HG03196 (cell line): ENCODE measurements around the gene METRNL.
"Not testable (repeated sequence)": the region's sequence is repeated elsewhere in the genome, so short reads cannot be mapped to it uniquely, and the experiment has no call there.

Experiments used
- ATAC-seq: cut with Tn5 transposase; IDR thresholded peaks from one replicate; pipeline ENCODE4 v1.9.1; 2021; ENCODE audit not compliant: unreplicated experiment

Gene METRNL

DNA sequence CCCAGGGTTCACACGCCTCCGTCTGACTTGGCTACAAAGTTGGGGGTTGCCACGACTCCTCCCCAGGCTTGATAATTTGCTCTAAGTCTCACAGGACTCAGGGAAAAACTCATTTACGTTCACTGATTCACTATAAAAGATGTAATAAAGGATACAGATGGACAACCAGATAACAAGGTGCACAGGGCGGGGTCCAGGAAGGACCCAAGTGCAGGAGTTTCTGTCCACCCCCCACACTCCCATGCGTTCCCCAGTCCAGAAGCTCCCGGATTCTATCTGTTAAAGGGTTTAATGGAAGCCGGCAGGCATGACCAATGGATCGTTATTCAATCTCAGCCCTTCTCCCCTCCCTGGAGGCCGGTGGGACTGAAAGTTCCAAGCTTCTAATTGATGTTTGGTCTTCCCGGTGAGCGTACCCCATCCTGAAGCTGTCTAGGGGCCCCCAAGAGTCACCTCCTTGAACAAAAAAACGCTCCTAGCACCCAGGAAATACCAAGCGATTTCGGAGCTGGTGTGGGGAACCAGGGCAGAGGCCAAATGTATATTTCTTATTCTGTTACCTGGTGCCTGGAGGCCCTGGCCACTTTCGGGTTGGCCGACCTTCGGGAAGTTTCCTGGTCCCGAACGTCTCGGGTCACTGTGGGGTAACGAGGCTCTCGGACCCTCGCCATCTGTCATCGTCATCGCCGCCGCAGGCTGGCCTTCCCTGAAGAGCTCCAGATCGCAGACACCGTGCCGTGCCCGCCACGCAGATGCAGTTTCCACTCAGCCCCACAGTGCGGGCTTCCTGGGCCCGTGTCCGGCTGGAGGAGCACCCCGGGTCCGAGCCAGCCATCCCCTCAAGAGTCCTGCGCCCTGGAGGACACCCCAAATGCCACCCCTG lies 13.5 kb upstream of the METRNL start:
- ATAC-seq: no peak

GRCh38 chr17:83066543-83066890 lies 12.9 kb upstream of the METRNL start:
- ATAC-seq: not testable (repeated sequence)

DNA sequence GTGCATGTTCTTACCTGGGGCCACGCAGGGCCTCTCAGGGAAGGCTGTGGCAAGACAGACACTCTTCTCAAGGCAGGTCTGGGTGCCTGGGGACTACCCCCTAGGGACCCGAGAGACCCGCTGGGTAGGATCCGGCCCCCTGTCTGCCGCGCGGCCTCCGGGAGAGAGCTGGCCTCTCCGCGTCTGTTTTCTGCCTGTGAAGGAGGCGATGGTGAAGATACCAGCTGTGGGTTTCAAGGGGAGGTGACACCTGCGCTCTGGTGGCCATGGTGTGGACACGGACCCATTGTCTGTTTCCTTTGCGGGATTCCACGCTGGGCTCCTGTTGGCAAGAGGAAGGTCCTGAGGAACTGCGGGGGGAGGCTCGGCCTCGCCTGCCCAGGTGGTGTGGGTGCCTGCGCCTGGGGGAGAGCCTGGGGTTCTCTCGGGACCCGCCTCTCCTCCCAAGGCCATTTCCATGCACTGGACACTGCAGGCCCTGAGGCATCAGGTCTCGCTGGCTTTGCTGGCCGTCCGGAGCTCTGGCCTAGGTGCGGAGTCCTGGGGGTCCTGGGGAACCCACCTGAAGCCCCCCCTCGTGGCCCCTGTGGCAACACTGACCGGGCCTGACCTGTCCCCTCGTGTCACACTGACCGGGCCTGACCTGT lies 12.2 kb upstream of the METRNL start:
- no peak for ATAC-seq

DNA sequence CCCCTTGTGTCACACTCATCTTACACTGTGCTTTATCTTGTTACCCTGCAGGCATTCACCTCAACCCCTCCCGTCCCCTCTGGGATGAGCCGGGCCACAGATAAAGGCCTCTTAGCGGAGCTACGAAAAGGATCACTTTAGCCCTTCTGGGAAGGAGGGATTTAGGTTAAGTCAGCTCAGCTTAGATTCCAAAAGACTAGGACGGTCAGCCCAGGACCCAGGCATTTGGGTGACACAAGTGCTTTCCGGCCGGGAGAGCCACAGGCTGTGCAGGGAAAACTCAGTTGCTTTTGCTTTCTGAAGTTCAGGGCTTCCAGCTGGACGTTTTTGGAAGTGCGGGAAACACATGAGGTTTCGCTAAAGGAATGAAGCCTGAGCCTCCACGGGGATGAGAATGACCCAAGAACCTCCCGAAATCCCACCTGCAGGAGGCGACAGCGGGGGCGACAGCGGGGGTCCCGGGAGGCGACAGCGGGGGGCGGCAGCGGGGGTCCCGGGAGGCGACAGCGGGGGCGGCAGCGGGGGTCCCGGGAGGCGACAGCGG lies 11.6 kb upstream of the METRNL start:
- no peak for ATAC-seq

DNA sequence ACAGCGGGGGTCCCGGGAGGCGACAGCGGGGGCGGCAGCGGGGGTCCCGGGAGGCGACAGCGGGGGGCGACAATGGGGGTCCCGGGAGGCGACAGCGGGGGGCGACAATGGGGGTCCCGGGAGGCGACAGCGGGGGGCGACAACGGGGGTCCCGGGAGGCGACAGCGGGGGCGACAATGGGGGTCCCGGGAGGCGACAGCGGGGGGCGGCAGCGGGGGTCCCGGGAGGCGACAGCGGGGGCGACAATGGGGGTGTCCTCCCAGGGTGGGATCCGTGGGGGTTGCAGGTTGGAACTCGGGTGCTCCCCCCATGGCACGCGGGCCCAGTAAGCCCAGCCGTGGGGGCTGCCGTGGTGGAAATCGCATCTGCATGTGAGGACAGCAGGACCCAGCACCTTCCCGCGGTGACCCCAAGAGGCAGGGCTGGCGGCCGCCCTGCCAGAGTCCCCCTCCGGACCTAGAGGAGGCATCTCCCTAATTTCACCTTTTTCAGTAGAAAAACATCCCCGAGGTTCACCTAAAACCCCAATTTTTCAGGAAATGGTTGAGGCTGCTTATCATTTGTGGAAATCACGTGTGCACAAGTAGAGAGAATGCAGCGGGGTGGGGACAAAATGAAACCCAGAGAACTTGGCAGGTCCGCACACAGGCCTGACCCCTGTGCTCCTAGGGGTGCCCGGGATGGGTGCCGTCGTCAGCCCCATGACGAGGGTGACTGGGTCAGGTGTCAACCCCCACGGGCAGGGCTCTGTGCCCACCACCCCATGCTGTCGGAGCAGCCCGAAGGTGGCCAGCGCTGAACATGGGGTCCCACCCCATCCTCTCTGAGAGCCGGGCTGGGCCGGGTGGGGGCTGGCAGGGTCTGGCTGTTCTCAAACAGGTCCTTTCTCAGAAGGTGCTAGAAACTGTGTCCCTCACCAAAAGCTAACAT lies 10.5 kb upstream of the METRNL start:
- ATAC-seq: no peak

DNA sequence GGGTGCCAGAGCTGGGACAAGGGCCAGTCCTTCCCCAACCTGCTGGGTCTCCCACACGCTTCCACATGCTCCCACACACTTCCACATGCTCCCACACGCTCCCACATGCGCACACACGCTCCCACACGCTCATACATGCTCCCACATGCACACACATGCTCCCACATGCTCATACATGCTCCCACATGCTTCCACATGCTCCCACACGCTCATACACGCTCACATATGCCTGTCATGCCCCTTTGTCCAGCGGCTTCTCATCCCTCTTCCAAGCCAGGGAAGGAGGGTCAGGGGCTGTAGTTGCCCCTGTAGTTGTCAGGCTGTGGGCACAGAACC lies 9.9 kb upstream of the METRNL start:
- ATAC-seq: no peak

DNA sequence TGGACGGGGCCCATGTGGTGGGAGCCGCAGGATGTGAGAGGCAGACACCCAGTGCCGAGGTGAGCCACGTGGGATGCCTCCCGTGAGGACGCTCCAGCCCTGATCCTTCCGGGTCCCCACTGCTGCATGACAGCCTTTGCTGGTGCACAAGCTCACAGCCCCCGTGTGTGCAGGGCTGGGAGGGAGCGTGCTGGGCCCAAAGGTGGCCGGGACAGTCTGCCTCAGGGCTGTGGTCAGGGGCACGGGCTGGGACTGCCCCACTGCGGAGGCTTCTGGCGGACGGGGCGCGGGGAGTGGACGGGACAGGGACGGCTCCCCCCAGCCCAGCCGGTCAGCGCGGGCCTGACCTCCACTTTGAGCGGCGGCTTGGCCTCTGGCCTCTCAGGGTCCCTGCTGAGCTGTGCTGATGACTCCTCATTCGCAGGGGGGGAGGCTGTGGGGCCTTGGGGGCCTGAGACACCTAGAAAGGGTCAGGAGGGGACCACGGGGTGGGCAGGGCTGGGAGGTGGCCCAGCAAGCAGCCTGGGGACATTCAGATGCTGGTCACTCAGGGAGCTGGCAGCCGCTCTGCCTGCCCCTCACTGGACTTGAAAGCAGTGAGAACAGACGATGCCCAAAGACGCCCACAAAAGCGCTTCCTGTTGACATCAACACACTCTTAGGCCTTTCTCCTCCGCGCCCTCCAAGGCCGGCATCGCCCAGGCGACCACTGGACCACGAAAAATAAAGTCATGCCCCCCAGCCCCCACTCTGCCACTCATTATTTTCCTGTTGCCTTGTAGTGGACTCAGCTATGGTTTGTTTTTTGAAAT lies 9.3 kb upstream of the METRNL start:
- ATAC-seq: no peak

GRCh38 chr17:83070800-83071341 lies 8.5 kb upstream of the METRNL start:
- ATAC-seq: no peak

GRCh38 chr17:83071365-83071764 lies 8.0 kb upstream of the METRNL start:
- ATAC-seq: no peak

DNA sequence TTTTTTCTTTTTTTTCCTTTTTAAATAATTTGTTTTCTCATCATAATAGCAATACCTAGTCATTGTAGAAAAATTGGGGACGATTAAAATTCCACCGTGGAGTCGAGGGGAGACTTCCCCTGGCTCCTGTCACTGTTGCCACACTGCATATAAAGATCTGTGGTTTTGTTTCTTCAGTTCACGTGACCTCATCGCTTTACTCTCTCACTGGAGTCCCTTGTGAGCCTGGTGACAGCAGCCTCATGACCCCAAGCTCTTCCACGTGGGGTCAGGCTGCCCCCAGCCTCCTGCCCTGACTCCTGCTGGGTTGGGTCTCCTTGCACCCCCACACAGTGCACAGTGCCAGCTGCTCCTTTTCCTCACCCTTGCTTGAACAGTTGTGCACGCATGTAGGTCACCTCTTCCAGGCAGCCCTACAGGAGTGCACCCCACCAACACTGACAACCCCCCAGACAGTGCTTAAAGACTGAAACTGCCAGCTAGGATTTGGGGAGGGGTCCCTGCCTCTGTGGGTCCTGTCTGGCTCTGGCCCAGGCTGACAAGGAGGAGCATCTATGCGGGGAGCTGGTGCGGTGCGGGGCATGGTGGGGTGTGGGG lies 7.3 kb upstream of the METRNL start:
- no peak for ATAC-seq

DNA sequence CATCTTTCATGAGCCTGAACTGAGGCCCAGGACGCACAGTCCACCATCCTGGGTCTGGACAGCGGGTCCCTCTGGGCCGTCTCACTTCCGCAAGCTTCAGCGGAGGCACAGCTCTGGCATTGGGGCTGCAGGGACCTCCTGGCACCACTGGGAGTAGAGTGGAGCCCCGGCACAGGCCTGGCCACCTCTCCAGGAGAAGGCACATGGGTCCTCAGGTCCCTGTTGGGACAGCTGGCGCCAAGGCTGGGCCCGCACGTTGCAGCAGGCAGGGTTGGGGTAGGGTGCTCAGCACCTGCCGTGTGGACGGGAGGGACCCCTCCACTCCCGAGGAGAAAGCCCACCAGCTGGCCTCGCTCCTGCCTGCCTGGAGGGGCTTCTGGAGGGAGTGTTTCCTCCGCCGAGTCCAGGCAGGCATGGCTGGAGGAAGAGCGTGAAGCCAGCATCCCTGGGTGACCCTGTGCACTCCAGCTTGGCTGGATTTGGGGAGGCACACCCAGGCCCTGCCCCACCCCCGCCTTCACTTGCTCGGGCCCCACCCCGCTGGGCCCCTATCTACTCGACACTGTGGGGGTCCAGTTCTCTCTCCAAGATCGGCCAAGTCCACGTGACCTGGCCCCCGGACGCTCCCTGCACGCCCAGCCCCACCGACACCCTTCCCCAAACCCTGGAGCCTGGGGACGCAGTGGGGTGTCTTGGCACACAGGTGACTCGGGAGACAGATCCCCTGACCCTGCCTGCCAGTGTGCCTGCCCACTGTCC lies 6.6 kb upstream of the METRNL start:
- ATAC-seq: no peak

DNA sequence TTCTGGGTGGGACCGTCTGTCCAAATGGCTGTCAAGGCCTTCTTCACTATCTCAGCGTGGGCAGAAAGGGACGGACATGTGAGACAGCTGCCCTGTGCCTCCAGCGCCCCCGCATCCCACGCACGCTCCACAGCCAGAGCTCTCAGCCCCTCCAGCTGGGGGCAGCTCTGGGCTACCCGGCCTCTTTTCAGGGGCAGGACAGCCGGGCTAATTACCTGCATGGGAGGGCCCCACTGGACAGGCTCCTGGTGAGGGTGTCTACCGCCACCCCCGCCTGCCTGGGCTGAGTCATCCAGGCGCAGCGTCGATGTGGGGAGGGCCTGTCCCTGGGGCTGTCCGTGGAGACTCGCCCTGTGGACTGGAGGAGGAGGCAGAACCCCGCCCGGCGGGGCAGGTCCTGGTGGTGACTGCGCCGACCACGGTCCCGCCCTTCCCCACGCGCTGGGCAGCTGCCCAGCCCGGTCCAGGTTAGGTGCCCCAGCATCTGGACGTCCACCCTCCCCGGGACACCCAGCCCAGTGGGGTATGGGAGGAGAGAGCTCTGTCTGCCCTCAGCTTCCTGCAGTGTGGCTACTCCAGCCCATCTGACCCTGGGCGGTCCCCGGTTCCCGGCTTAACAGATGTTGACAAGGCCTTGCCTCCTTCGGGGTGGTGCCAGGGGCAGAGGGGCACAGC lies 5.9 kb upstream of the METRNL start:
- no peak for ATAC-seq

GRCh38 chr17:83074486-83075223 lies 4.8 kb upstream of the METRNL start:
- no peak for ATAC-seq

DNA sequence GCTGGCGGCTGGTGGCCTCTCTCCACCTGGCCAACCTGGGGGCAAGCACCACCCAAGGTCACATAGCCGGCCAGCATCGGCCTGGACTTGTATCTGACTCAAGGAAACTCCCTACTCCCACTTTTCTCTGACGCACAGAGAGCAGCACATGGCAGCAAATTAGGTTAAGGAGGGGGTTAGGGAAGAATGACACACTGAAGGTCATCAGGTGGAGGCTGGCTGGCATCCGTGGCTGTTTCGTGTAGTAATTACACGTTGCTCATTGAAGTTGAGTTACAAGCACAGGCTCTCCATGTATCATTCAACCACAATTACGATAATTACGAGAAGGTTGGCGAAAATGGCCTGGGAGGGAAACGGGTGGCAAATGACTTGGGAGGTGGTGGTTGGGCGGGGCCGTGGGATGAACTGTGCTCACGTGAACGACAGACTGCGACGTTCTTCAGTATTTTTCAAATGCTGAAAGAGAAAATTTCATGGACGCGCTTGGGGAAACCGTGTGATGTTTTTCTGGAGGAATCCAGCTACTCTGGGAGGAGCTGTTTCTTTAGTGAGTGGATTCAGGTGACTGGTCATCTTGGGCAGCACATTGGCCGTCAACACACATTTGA lies 4.0 kb upstream of the METRNL start:
- no peak for ATAC-seq

GRCh38 chr17:83076938-83077337 lies 2.5 kb upstream of the METRNL start:
- ATAC-seq: no peak

DNA sequence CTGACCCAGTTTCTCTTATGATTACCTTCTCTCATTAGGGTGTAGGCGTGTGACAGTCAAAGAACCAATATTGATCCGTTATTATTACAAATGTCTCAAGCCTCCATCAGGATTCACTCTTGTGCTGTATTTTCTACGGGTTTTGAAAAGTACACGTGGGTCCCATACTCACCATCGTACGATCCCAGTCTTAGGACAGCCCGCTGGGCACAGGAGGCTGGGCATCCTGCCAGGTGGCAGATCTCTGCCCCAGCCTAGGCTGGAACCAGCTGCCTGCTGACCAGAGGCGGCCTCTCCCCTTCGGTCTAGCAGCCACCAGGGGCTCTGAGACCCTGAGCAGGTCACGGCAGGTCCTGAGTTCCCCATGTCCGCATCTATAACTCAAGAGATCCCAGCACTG lies 2.0 kb upstream of the METRNL start:
- ATAC-seq: no peak

- no peak for ATAC-seq
Observed at GRCh38 chr17:83077939-83078338, 1.5 kb upstream of the METRNL start.
